CD4-positive, alpha-beta T cell treated with Interleukin-15 for 4 hours (primary cell): ENCODE measurements around the gene MTFMT.

Source experiments
- DNase-seq: peaks from one replicate; pipeline ENCODE4 v3.0.0-alpha.2; 2020; ENCODE audit warnings: low spot score

MTFMT gene

GRCh38 chr15:64987136-64987535 lies 42.3 kb downstream of the MTFMT start:
- DNase-seq = no peak

- no peak for DNase-seq
Observed at GRCh38 chr15:64985366-64986033, 43.9 kb downstream of the MTFMT start.

- DNase-seq = no peak
Observed at GRCh38 chr15:64982472-64982871, 47.0 kb downstream of the MTFMT start.

- DNase-seq = no peak
Observed at GRCh38 chr15:64981812-64982431, 47.5 kb downstream of the MTFMT start.

GRCh38 chr15:64979252-64979710 lies 50.2 kb downstream of the MTFMT start:
- DNase-seq = no peak

GRCh38 chr15:64975390-64975789 lies 54.0 kb downstream of the MTFMT start:
- DNase-seq = no peak

- DNase-seq = no peak
Observed at GRCh38 chr15:64970698-64971097, 58.7 kb downstream of the MTFMT start.

GRCh38 chr15:64969401-64969800 lies 60.0 kb downstream of the MTFMT start:
- DNase-seq = no peak

GRCh38 chr15:64961013-64961412 lies 68.4 kb downstream of the MTFMT start:
- no peak for DNase-seq

- DNase-seq = no peak
Observed at GRCh38 chr15:64960153-64960552, 69.3 kb downstream of the MTFMT start.

- no peak for DNase-seq
Observed at GRCh38 chr15:64959128-64959527, 70.3 kb downstream of the MTFMT start.

- no peak for DNase-seq
Observed at GRCh38 chr15:64954395-64954794, 75.0 kb downstream of the MTFMT start.

- no peak for DNase-seq
Observed at GRCh38 chr15:64951777-64952418, 77.5 kb downstream of the MTFMT start.
